Trophoblast cell (in vitro differentiated cells and primary cell): ENCODE data around the gene SPDYE4.

Experiments
- DNase-seq, 2 donors: peaks; one replicate each; pipeline ENCODE4 v3.0.0-alpha.2; 2016
- H2AFZ ChIP-seq: 2 replicates; pipeline ENCODE4 v1.6.1; 2013; ENCODE audit warnings: low read length, moderate library complexity, mild to moderate bottlenecking; ENCODE audit not compliant: insufficient read depth, poor library complexity
- H2AK5ac ChIP-seq: 2 replicates; pipeline ENCODE4 v1.6.1; 2013; ENCODE audit warnings: mild to moderate bottlenecking, low read length
- H2BK120ac ChIP-seq: 2 replicates; pipeline ENCODE4 v1.6.1; 2013; ENCODE audit warnings: low read length, mild to moderate bottlenecking, moderate library complexity; ENCODE audit not compliant: insufficient read depth, poor library complexity
- H2BK12ac ChIP-seq: 2 replicates; pipeline ENCODE4 v1.6.1; 2013; ENCODE audit warnings: mild to moderate bottlenecking, low read length, moderate library complexity
- H2BK5ac ChIP-seq: 2 replicates; pipeline ENCODE4 v1.6.1; 2013; ENCODE audit warnings: low read length, low read depth, moderate library complexity, mild to moderate bottlenecking; ENCODE audit not compliant: poor library complexity
- H3K14ac ChIP-seq: 2 replicates; pipeline ENCODE4 v1.6.1; 2013; ENCODE audit warnings: mild to moderate bottlenecking, low read length
- H3K18ac ChIP-seq: 2 replicates; pipeline ENCODE4 v1.6.1; 2013; ENCODE audit warnings: mild to moderate bottlenecking, low read length
- H3K23ac ChIP-seq: 2 replicates; pipeline ENCODE4 v1.6.1; 2013; ENCODE audit warnings: low read length
- H3K27ac ChIP-seq: 2 replicates; pipeline ENCODE4 v1.5.1; 2013; ENCODE audit warnings: low read depth, mild to moderate bottlenecking, inconsistent platforms, low read length, moderate library complexity
- H3K27me3 ChIP-seq: 2 replicates; pipeline ENCODE4 v1.6.1; 2013; ENCODE audit warnings: inconsistent platforms, mild to moderate bottlenecking, low read length, moderate library complexity; ENCODE audit not compliant: insufficient read depth
- H3K36me3 ChIP-seq, 2 experiments: 1 replicate in 1 of 2; 2 replicates in 1 of 2; pipeline ENCODE4 v1.6.1; 2013; ENCODE audit warnings: low read length in 2 of 2, mild to moderate bottlenecking in 2 of 2, moderate library complexity in 1 of 2; ENCODE audit not compliant: insufficient read depth in 2 of 2, control insufficient read depth in 1 of 2
- H3K4ac ChIP-seq: 2 replicates; pipeline ENCODE4 v1.6.1; 2013; ENCODE audit warnings: low read depth, mild to moderate bottlenecking, low read length, moderate library complexity
- H3K4me1 ChIP-seq, 2 experiments: 1 replicate in 1 of 2; 2 replicates in 1 of 2; pipeline ENCODE4 v1.6.1; 2013; ENCODE audit warnings: low read length in 2 of 2, mild to moderate bottlenecking in 2 of 2, moderate library complexity in 1 of 2; ENCODE audit not compliant: insufficient read depth in 2 of 2, control insufficient read depth in 1 of 2
- H3K4me2 ChIP-seq: 2 replicates; pipeline ENCODE4 v1.6.1; 2013; ENCODE audit warnings: inconsistent platforms, mild to moderate bottlenecking, low read length, moderate library complexity
- H3K4me3 ChIP-seq: 2 replicates; pipeline ENCODE4 v1.5.1; 2013; ENCODE audit warnings: mild to moderate bottlenecking, low read depth, low read length, inconsistent platforms
- H3K79me1 ChIP-seq: one replicate; pipeline ENCODE4 v1.6.1; 2013; ENCODE audit warnings: low read length
- H3K79me2 ChIP-seq: 2 replicates; pipeline ENCODE4 v1.6.1; 2013; ENCODE audit warnings: low read length, mild to moderate bottlenecking; ENCODE audit not compliant: control insufficient read depth, insufficient read depth, poor library complexity
- H3K9ac ChIP-seq: 2 replicates; pipeline ENCODE4 v1.6.1; 2013; ENCODE audit warnings: mild to moderate bottlenecking, low read length
- H3K9me3 ChIP-seq: 2 replicates; pipeline ENCODE4 v1.6.1; 2013; ENCODE audit warnings: low read depth, mild to moderate bottlenecking, control low read depth, inconsistent platforms, low read length; ENCODE audit not compliant: insufficient read depth
- H4K12ac ChIP-seq: 2 replicates; pipeline ENCODE4 v1.6.1; 2013; ENCODE audit warnings: low read depth, mild to moderate bottlenecking, low read length, moderate library complexity
- H4K8ac ChIP-seq: 2 replicates; pipeline ENCODE4 v1.6.1; 2013; ENCODE audit warnings: low read depth, mild to moderate bottlenecking, low read length, moderate library complexity
- H4K91ac ChIP-seq: one replicate; pipeline ENCODE4 v1.6.1; 2013; ENCODE audit warnings: low read depth, mild to moderate bottlenecking, low read length, moderate library complexity
- WGBS: extraction: QIAGEN DNeasy Blood & Tissue Kit; methylation state at CpG from one replicate; pipeline ENCODE4 v1.1.7; 2013; ENCODE audit warnings: missing lambda C conversion rate; ENCODE audit not compliant: insufficient read length, insufficient coverage; ENCODE audit errors: extremely low coverage; 5-methylcytosine and 5-hydroxymethylcytosine counted together

Gene SPDYE4

GRCh38 chr17:8701221-8701620 is 57.1 kb downstream of the SPDYE4 start:
- no peak overlapping the region for H3K9ac ChIP-seq
- H3K79me2 ChIP-seq: peaks cover 6% of the 10 kb centered on the region
- no peak overlapping the region for H2BK12ac ChIP-seq
- H4K91ac ChIP-seq: no peak overlapping the region
- DNase-seq: no peak
- H3K4me1 ChIP-seq: peaks cover 28 to 33% of the 10 kb centered on the region in 2 experiments
- no peak overlapping the region for H4K12ac ChIP-seq
- no peak overlapping the region for H3K23ac ChIP-seq
- H2BK5ac ChIP-seq: no peak overlapping the region
- no peaks in the 10 kb centered on the region for H3K36me3 ChIP-seq
- no peak overlapping the region for H3K18ac ChIP-seq
- H2AK5ac ChIP-seq: no peak overlapping the region
- H3K14ac ChIP-seq: no peak overlapping the region
- no peak overlapping the region for H3K27ac ChIP-seq
- WGBS: no CpG with 5 or more reads among the region's 9 CpGs
- H3K4me3 ChIP-seq: no peak overlapping the region
- peaks cover 5% of the 10 kb centered on the region for H3K9me3 ChIP-seq
- no peak overlapping the region for H3K4ac ChIP-seq
- no peaks in the 10 kb centered on the region for H3K27me3 ChIP-seq
- H3K79me1 ChIP-seq: peaks cover 31% of the 10 kb centered on the region
- H2BK120ac ChIP-seq: no peak overlapping the region
- no peak overlapping the region for H2AFZ ChIP-seq
- no peak overlapping the region for H4K8ac ChIP-seq
- no peak overlapping the region for H3K4me2 ChIP-seq
